ENCODE measurements around the gene TSFM. TPM values are rescaled to one million over a fixed set of nuclear protein-coding genes. Genes with fewer than 3 reads are reported as not detected.

Gene TSFM
- total RNA-seq, 1 donor from 2014 or later = 18.1 TPM

DNA sequence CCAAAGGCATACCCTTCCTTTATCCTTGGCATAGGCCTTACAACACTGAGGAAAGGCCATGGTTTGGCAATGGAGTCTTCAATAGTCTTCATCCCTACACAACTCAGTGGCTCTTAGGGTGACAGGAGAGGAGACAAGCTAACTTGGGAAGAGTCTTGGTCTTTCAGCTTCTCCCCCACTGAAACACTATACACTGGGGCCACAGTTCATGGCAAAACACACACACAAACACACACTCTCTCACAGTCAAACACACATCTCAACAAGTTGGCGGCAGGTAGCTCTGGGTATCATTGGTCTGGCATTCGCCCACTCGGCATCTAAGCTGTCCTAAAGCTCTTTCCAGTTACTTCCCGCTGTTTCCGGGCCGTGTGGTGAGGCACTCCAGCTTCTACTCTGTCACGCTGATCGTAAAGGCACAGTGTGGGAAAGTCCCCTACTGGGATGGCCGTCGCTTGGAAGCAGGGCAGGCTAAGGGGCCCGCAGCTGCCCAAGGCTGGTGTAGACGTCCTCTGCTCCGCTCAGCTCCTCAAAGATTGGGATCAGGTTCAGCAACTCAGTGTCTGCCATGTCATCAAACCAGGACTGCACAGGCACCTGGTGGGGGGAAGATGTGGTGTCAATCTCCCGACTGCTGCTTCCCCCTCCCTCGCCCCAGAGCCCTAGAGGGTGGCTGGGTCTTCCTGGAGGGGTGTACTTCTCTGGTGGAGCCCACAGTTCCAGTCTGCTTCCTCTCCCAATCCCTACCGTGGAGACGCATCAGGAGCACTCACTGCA is 40.7 kb downstream of the TSFM start:
- no peak for DNase-seq (ENCODE audit: low spot score)
- Histone ChIP-seq H3K27ac (no peak overlapping the region), H3K27me3 (no peaks in the 10 kb centered on the region), H3K4me1 (no peaks in the 10 kb centered on the region), H3K4me2 (no peak overlapping the region), H3K9ac (no peak overlapping the region), H3K9me3 (ENCODE audit: low read depth) (no peaks in the 10 kb centered on the region), H3K4me3 (no peak overlapping the region), H4K20me1 (ENCODE audit: low read depth) (peaks cover 23% of the 10 kb centered on the region), H3F3A (ENCODE audit: low read depth) (peaks cover 6% of the 10 kb centered on the region), H3K36me3 (no peaks in the 10 kb centered on the region), H3K79me2 (ENCODE audit: low read depth) (no peaks in the 10 kb centered on the region), H2AFZ (replicated peaks) (no peak overlapping the region)
- Mint-ChIP-seq H3K27ac (no peak overlapping the region), H3K36me3 (peaks cover 37% of the 10 kb centered on the region), H3K4me1 (no peaks in the 10 kb centered on the region), H3K4me3 (no peak overlapping the region), H3K9me3 (no peaks in the 10 kb centered on the region), H3K27me3 (ENCODE audit: insufficient read depth, low read depth) (peaks cover 3% of the 10 kb centered on the region)
- TF ChIP-seq EZH2 (IDR thresholded peaks at IDR 0.05) (no peak), EZH2phosphoT487 (IDR thresholded peaks at IDR 0.05) (no peak)
- TF ChIP-seq, protein P1, sequence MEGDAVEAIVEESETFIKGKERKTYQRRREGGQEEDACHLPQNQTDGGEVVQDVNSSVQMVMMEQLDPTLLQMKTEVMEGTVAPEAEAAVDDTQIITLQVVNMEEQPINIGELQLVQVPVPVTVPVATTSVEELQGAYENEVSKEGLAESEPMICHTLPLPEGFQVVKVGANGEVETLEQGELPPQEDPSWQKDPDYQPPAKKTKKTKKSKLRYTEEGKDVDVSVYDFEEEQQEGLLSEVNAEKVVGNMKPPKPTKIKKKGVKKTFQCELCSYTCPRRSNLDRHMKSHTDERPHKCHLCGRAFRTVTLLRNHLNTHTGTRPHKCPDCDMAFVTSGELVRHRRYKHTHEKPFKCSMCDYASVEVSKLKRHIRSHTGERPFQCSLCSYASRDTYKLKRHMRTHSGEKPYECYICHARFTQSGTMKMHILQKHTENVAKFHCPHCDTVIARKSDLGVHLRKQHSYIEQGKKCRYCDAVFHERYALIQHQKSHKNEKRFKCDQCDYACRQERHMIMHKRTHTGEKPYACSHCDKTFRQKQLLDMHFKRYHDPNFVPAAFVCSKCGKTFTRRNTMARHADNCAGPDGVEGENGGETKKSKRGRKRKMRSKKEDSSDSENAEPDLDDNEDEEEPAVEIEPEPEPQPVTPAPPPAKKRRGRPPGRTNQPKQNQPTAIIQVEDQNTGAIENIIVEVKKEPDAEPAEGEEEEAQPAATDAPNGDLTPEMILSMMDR (IDR thresholded peaks at IDR 0.05) = no peak

DNA sequence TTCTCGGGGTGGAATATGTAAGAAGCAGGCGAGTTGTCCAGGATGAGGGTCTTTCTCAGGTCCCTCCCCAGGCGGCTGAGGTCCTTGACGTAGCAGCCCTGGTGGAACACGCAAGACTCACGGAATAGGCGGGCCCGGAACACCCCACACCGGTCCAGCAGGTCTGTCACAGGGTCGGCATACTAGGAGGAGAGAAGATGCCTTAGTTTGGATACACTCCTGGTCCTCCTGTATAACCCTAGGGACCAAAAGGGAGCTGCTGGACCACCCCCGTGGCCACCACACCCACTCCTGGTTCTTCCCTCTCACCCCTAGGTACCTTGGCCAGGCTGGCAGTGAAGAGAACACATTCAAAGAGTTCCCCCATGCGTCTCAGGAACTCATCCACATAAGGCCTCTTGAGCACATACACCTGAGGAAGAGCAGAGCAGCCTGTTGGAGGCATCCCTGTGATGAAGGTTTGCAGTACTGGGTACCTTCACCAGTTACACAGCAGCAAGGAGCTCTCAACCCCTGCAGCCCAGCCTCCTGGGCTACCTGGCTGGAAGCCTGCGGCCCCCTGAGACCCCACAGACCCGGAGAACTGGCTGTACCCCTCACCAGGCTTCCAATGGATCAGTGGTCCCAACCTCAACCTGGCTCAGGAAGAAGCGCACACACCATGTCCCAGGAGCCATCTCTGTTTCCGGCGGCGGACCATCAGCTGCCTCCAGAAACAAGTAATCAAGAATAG is 41.5 kb downstream of the TSFM start:
- H3K9ac ChIP-seq = no peak overlapping the region
- H3K27me3 ChIP-seq = no peaks in the 10 kb centered on the region
- H3K36me3 Mint-ChIP-seq = peaks cover 42% of the 10 kb centered on the region
- H3K4me3 ChIP-seq = no peak overlapping the region
- no peak overlapping the region for H2AFZ ChIP-seq (replicated peaks)
- H3K4me3 Mint-ChIP-seq = no peak overlapping the region
- no peaks in the 10 kb centered on the region for H3K4me1 ChIP-seq
- TF ChIP-seq EZH2phosphoT487 (IDR thresholded peaks at IDR 0.05) (no peak), EZH2 (IDR thresholded peaks at IDR 0.05) (no peak)
- TF ChIP-seq, protein P1 (IDR thresholded peaks at IDR 0.05) = no peak
- H3K79me2 ChIP-seq (ENCODE audit: low read depth) = no peaks in the 10 kb centered on the region
- H4K20me1 ChIP-seq (ENCODE audit: low read depth) = peaks cover 30% of the 10 kb centered on the region
- H3K4me1 Mint-ChIP-seq = no peaks in the 10 kb centered on the region
- H3K36me3 ChIP-seq = no peaks in the 10 kb centered on the region
- H3K9me3 ChIP-seq (ENCODE audit: low read depth) = no peaks in the 10 kb centered on the region
- H3K9me3 Mint-ChIP-seq = no peaks in the 10 kb centered on the region
- no peaks in the 10 kb centered on the region for H3F3A ChIP-seq (ENCODE audit: low read depth)
- DNase-seq (ENCODE audit: low spot score) = no peak
- H3K4me2 ChIP-seq = no peak overlapping the region
- H3K27ac ChIP-seq = no peak overlapping the region
- peaks cover 3% of the 10 kb centered on the region for H3K27me3 Mint-ChIP-seq (ENCODE audit: insufficient read depth, low read depth)
- no peak overlapping the region for H3K27ac Mint-ChIP-seq

DNA sequence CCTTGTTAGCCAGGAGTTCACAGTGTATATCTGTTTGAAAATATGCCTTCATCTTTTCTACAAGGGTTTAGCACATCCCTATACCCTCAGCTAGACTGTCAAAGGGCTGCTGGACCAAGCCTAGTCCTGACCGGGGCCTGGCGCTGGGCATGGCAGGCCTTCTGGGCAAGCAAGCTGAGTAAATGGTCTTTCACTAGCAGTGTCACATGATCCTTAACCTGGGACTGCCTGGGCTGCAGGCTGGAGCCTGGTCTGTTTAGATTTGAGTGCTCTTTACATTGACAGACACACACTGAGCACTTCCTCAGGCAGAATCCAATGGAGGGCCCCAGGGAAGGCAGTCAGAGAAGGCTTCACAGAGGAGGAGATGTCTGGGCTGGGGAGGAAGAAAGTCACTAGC is 42.9 kb downstream of the TSFM start:
- peaks cover 44% of the 10 kb centered on the region for H3K36me3 Mint-ChIP-seq
- Histone ChIP-seq H3K4me2 (no peak overlapping the region), H3K27ac (no peak overlapping the region), H3K4me1 (no peaks in the 10 kb centered on the region), H4K20me1 (ENCODE audit: low read depth) (peaks cover 43% of the 10 kb centered on the region), H3K36me3 (no peaks in the 10 kb centered on the region), H3K9me3 (ENCODE audit: low read depth) (no peaks in the 10 kb centered on the region), H3K79me2 (ENCODE audit: low read depth) (peaks cover 13% of the 10 kb centered on the region), H2AFZ (replicated peaks) (no peak overlapping the region), H3K4me3 (no peak overlapping the region), H3F3A (ENCODE audit: low read depth) (no peaks in the 10 kb centered on the region), H3K9ac (no peak overlapping the region), H3K27me3 (no peaks in the 10 kb centered on the region)
- no peak overlapping the region for H3K4me3 Mint-ChIP-seq
- peaks cover 3% of the 10 kb centered on the region for H3K4me1 Mint-ChIP-seq
- TF ChIP-seq EZH2 (IDR thresholded peaks at IDR 0.05) (no peak), EZH2phosphoT487 (IDR thresholded peaks at IDR 0.05) (no peak)
- TF ChIP-seq, protein P1 (IDR thresholded peaks at IDR 0.05) = no peak
- peaks cover 3% of the 10 kb centered on the region for H3K27me3 Mint-ChIP-seq (ENCODE audit: insufficient read depth, low read depth)
- no peak overlapping the region for H3K27ac Mint-ChIP-seq
- DNase-seq (ENCODE audit: low spot score) = no peak
- no peaks in the 10 kb centered on the region for H3K9me3 Mint-ChIP-seq
